Smooth muscle cell (in vitro differentiated cells): Measurements from ENCODE around the gene OLIG1. TPM values are rescaled to one million over a fixed set of nuclear protein-coding genes. Genes with fewer than 3 reads are reported as not detected.

Source experiments
- DNase-seq: peaks from one replicate; lab custom pipeline; 2025; ENCODE audit not compliant: unreplicated experiment; lab: John Stamatoyannopoulos, UW
- H2AFZ ChIP-seq: fragments of 200-600 bp; sonication (generic); 2 replicates; pipeline ENCODE4 v1.6.0; 2016; ENCODE audit warnings: antibody characterized with exemption, low read depth, mild to moderate bottlenecking
- H3F3A ChIP-seq: fragments of 200-600 bp; sonication (generic); 2 replicates; pipeline ENCODE4 v1.6.0; 2017; ENCODE audit warnings: antibody characterized with exemption, low read depth
- H3K27ac ChIP-seq: fragments of 200-600 bp; sonication (generic); 2 replicates; pipeline ENCODE4 v1.5.1; 2016; ENCODE audit warnings: low read depth, mild to moderate bottlenecking
- H3K27me3 ChIP-seq: fragments of 200-600 bp; sonication (generic); 2 replicates; pipeline ENCODE4 v1.6.1; 2016; ENCODE audit warnings: low read depth, mild to moderate bottlenecking
- H3K36me3 ChIP-seq: fragments of 200-600 bp; sonication (generic); 2 replicates; pipeline ENCODE4 v1.5.1; 2016; ENCODE audit warnings: low read depth
- H3K4me1 ChIP-seq: fragments of 200-600 bp; sonication (generic); 2 replicates; pipeline ENCODE4 v1.5.1; 2016; ENCODE audit warnings: low read depth
- H3K4me2 ChIP-seq: fragments of 200-600 bp; sonication (generic); 2 replicates; pipeline ENCODE4 v1.6.0; 2016; ENCODE audit warnings: mild to moderate bottlenecking
- H3K4me3 ChIP-seq: fragments of 200-600 bp; sonication (generic); 2 replicates; pipeline ENCODE4 v1.5.1; 2016; ENCODE audit warnings: mild to moderate bottlenecking
- H3K79me2 ChIP-seq: fragments of 200-600 bp; sonication (generic); 2 replicates; pipeline ENCODE4 v1.6.0; 2016; ENCODE audit warnings: low read depth, mild to moderate bottlenecking
- H3K9ac ChIP-seq: fragments of 200-600 bp; sonication (generic); 2 replicates; pipeline ENCODE4 v1.6.0; 2016; ENCODE audit warnings: low read depth
- H3K9me3 ChIP-seq: fragments of 200-600 bp; sonication (generic); replicated peaks from 2 replicates; pipeline ENCODE4 v1.5.1; 2016; ENCODE audit warnings: low read depth
- H4K20me1 ChIP-seq: fragments of 200-600 bp; sonication (generic); 2 replicates; pipeline ENCODE4 v1.6.0; 2016; ENCODE audit warnings: low read depth
- WGBS: methylation state at CpG from one replicate; pipeline ENCODE4 v1.1.7; 2016; ENCODE audit warnings: low lambda C conversion rate; 5-methylcytosine and 5-hydroxymethylcytosine counted together
- polyA plus RNA-seq: library from polyadenylated mRNA; unstranded; fragments of >200 nt; fragmentation: Nextera tagmentation; extraction: Ambion mirVana; gene quantifications from 2 replicates; pipeline ENCODE4 v1.2.1, GENCODE V29; 2016
- total RNA-seq: library from RNA; depleted of rRNA; stranded (reverse); fragments of >200 nt; gene quantifications from 2 replicates; pipeline ENCODE4 v1.2.3, GENCODE V29; 2014
- TF ChIP-seq, protein P1 (sequence below): fragments of 200-600 bp; sonication (generic); IDR thresholded peaks from 2 replicates; pipeline ENCODE4 v1.5.1; 2017; ENCODE audit warnings: borderline replicate concordance, mild to moderate bottlenecking, antibody characterized with exemption; ENCODE audit not compliant: insufficient read depth, poor library complexity, severe bottlenecking

OLIG1 gene
- total and polyA plus RNA-seq, 2 experiments from 2014 or later = not detected

DNA sequence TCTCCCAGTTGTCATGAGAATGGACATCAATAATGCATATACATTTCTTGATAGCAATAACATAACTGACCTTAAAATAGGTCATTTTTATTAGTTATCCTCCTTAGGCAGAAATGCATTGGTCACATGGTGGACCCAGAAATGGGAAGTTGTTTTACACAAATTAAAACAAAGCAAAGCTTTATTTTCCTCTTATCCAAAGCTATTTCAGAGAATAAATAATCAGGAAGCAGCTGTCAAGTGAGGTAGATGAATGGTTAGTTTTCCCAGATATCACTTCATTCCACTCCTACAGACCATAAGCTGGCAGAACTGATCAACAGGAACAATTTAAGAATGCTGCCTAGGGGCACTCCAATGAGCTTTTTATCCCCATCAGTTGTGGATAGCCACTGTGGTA is 16.0 kb upstream of the OLIG1 start:
- Histone ChIP-seq H3K4me3 (no peak overlapping the region), H3K27me3 (peaks cover 61% of the 10 kb centered on the region), H3K4me1 (no peaks in the 10 kb centered on the region), H2AFZ (no peak overlapping the region), H3K36me3 (no peaks in the 10 kb centered on the region), H3K9me3 (no peaks in the 10 kb centered on the region), H3K79me2 (no peaks in the 10 kb centered on the region), H4K20me1 (no peaks in the 10 kb centered on the region), H3K4me2 (no peak overlapping the region), H3F3A (no peaks in the 10 kb centered on the region), H3K27ac (no peak overlapping the region), H3K9ac (no peak overlapping the region)
- TF ChIP-seq, protein P1, sequence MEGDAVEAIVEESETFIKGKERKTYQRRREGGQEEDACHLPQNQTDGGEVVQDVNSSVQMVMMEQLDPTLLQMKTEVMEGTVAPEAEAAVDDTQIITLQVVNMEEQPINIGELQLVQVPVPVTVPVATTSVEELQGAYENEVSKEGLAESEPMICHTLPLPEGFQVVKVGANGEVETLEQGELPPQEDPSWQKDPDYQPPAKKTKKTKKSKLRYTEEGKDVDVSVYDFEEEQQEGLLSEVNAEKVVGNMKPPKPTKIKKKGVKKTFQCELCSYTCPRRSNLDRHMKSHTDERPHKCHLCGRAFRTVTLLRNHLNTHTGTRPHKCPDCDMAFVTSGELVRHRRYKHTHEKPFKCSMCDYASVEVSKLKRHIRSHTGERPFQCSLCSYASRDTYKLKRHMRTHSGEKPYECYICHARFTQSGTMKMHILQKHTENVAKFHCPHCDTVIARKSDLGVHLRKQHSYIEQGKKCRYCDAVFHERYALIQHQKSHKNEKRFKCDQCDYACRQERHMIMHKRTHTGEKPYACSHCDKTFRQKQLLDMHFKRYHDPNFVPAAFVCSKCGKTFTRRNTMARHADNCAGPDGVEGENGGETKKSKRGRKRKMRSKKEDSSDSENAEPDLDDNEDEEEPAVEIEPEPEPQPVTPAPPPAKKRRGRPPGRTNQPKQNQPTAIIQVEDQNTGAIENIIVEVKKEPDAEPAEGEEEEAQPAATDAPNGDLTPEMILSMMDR = no peak
- no peak for DNase-seq

DNA sequence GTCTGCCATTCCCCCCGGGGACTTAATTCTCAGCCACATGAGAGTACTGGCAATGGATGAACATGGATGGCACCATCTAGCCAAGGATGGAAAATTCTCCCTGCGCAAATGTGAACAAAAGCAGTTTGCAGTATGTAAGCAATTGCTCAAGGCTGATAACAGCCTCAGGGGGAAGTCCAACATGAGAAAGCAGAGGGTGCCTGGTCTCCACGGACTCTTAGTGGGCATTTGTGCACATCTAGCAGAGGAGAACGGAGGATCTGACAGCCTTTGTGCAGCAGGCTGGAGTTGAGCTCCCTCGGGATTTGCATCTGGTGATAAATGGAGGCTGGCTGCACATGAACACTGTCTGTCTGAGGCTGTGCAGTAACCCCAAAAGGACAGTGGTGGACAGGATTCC is 13.9 kb upstream of the OLIG1 start:
- DNase-seq = no peak
- no peak overlapping the region for H3K4me2 ChIP-seq
- TF ChIP-seq, protein P1 = no peak
- WGBS = 80% methylated on average over 5 of the region's 5 CpGs
- H4K20me1 ChIP-seq = no peaks in the 10 kb centered on the region
- no peaks in the 10 kb centered on the region for H3K9me3 ChIP-seq
- H3K27ac ChIP-seq = no peak overlapping the region
- H3K27me3 ChIP-seq = peaks cover 68% of the 10 kb centered on the region
- no peaks in the 10 kb centered on the region for H3K4me1 ChIP-seq
- H3K79me2 ChIP-seq = no peaks in the 10 kb centered on the region
- no peak overlapping the region for H3K4me3 ChIP-seq
- H3K9ac ChIP-seq = no peak overlapping the region
- H3F3A ChIP-seq = no peaks in the 10 kb centered on the region
- H3K36me3 ChIP-seq = no peaks in the 10 kb centered on the region
- H2AFZ ChIP-seq = no peak overlapping the region

DNA sequence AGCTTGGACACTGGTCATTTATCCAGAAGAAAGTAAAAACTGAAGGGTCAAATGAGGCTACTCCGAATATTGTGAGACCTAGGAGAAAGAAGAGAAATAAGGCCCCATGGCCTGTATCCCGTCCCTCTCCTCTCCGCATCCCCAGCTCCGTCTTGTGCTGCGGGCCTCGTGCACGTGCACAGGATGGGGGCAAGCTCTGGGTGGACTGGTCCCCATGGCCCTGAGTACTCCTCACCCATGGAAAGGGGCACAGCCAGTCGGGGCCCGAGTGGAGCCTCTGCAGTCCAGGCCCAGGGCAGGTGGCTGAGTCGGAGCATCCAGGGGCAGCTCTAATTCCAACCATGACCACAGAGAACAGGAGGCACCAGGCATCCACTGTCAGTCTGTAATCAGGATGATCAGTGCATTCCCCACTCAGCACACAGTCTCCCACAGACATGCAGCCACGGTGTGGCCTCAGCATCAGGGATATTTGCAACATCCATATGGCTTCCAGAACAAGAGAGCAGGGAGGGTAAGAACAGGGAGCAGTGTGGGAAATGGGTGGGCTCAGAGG is 12.5 kb upstream of the OLIG1 start:
- H3K4me2 ChIP-seq = no peak overlapping the region
- 86% methylated on average over 11 of the region's 11 CpGs for WGBS
- H3K9ac ChIP-seq = no peak overlapping the region
- TF ChIP-seq, protein P1 = no peak
- H3K36me3 ChIP-seq = no peaks in the 10 kb centered on the region
- no peaks in the 10 kb centered on the region for H4K20me1 ChIP-seq
- peaks cover 82% of the 10 kb centered on the region for H3K27me3 ChIP-seq
- H3K27ac ChIP-seq = no peak overlapping the region
- no peaks in the 10 kb centered on the region for H3K9me3 ChIP-seq
- H3F3A ChIP-seq = no peaks in the 10 kb centered on the region
- no peak overlapping the region for H3K4me3 ChIP-seq
- no peaks in the 10 kb centered on the region for H3K4me1 ChIP-seq
- no peak overlapping the region for H2AFZ ChIP-seq
- no peak for DNase-seq
- H3K79me2 ChIP-seq = no peaks in the 10 kb centered on the region

DNA sequence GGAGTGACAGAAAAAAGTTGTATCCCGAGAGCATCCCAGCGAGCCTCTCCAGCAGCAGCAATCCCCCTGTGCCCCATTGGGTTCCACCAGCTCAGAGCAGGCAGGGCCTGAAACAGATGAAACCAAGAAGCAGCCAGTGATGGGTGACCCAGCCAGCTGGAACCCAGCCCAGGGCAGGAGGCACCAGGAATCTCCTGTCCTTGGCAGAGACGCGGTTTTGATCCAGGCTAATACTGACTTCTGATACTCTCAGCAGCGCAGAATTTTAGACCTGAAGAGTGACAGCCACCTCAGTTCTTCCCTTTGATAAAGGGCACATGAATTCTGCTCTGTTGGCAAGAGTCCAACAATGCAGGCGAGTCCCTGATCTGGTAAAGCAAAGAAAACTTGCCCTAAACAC is 11.4 kb upstream of the OLIG1 start:
- Histone ChIP-seq H3K27ac (no peak overlapping the region), H2AFZ (no peak overlapping the region), H3F3A (no peaks in the 10 kb centered on the region), H3K9ac (no peak overlapping the region), H4K20me1 (no peaks in the 10 kb centered on the region), H3K27me3 (peaks cover 82% of the 10 kb centered on the region), H3K4me3 (no peak overlapping the region), H3K4me2 (no peak overlapping the region), H3K9me3 (no peaks in the 10 kb centered on the region), H3K4me1 (no peaks in the 10 kb centered on the region), H3K79me2 (no peaks in the 10 kb centered on the region), H3K36me3 (no peaks in the 10 kb centered on the region)
- DNase-seq = no peak
- TF ChIP-seq, protein P1 = no peak
- 84% methylated on average over 6 of the region's 6 CpGs for WGBS
